Ovary (tissue), 3 donors: ENCODE results near the gene PCDHA6.

Source experiments
- EP300 ChIP-seq: sonication (generic); formaldehyde crosslinking; IDR thresholded peaks from one replicate; pipeline ENCODE4 v1.6.1; 2017; ENCODE audit warnings: antibody characterized with exemption
- POLR2A ChIP-seq: fragments of 450-650 bp; IDR thresholded peaks from one replicate; pipeline ENCODE4 v1.6.1; 2017; ENCODE audit warnings: antibody characterized with exemption, mild to moderate bottlenecking, moderate library complexity
- TF ChIP-seq, protein P1 (sequence below), 3 donors: fragments of 450-650 bp in 2 of 3; fragments of 200-600 bp in 1 of 3; IDR thresholded peaks; one replicate each; pipeline versions ENCODE4 v1.5.1 to v1.8.0; 2016 to 2022; ENCODE audit warnings: antibody characterized with exemption in 3 of 3, mild to moderate bottlenecking in 1 of 3
- donor health status: DM: no; HTN: no; CAD: no.

DNA sequence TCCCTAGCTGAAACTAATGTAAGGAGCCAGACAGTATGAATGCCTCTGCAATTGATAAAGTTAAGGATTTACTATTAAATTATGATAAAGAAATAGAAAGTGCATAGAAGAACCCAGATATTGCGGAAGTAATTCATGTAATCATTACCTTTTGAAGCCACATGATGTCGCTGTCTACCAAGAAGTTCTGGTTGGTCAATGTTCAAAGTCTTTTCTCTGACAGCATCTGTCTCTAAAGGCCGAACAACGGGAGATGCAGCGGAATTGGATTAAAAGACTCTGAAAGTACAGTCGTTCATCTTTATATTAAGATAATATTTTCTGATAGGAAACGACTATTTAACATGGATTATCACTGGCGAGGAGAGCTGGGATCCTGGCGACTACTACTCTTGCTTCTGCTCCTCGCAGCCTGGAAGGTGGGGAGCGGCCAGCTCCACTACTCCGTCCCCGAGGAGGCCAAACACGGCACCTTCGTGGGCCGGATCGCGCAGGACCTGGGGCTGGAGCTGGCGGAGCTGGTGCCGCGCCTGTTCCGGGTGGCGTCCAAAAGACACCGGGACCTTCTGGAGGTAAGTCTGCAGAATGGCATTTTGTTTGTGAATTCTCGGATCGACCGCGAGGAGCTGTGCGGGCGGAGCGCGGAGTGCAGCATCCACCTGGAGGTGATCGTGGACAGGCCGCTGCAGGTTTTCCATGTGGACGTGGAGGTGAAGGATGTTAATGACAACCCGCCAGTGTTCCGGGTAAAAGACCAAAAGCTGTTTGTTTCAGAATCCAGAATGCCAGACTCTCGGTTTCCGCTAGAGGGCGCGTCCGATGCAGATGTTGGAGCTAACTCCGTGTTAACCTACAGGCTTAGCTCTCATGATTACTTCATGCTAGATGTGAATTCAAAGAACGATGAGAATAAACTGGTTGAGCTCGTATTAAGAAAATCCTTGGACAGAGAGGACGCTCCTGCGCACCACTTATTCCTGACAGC, 13.5 kb downstream of the PCDHA6 start, which contains the start of gene PCDHA8:
- TF ChIP-seq, protein P1, sequence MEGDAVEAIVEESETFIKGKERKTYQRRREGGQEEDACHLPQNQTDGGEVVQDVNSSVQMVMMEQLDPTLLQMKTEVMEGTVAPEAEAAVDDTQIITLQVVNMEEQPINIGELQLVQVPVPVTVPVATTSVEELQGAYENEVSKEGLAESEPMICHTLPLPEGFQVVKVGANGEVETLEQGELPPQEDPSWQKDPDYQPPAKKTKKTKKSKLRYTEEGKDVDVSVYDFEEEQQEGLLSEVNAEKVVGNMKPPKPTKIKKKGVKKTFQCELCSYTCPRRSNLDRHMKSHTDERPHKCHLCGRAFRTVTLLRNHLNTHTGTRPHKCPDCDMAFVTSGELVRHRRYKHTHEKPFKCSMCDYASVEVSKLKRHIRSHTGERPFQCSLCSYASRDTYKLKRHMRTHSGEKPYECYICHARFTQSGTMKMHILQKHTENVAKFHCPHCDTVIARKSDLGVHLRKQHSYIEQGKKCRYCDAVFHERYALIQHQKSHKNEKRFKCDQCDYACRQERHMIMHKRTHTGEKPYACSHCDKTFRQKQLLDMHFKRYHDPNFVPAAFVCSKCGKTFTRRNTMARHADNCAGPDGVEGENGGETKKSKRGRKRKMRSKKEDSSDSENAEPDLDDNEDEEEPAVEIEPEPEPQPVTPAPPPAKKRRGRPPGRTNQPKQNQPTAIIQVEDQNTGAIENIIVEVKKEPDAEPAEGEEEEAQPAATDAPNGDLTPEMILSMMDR (IDR thresholded peaks at IDR 0.05) = no peak
- TF ChIP-seq POLR2A (no peak), EP300 (no peak)
